Nucleus accumbens (tissue), 56 donors: ENCODE measurements around the gene MLLT6.

Experiments used
- DNase-seq, 56 donors: peaks; one replicate each; lab custom pipeline; 2025; lab: John Stamatoyannopoulos, UW

Gene MLLT6

DNA sequence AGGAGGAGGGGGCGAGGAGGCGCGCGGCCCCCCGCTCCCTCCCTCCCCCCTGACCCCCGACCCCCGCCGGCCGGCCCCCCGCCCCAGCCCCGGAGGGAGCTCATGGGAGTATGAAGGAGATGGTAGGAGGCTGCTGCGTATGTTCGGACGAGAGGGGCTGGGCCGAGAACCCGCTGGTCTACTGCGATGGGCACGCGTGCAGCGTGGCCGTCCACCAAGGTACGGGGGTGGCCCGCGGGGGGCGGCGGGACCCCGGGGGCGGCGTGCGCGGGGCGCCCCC, 390 bp downstream of the MLLT6 start:
- no peak for DNase-seq

DNA sequence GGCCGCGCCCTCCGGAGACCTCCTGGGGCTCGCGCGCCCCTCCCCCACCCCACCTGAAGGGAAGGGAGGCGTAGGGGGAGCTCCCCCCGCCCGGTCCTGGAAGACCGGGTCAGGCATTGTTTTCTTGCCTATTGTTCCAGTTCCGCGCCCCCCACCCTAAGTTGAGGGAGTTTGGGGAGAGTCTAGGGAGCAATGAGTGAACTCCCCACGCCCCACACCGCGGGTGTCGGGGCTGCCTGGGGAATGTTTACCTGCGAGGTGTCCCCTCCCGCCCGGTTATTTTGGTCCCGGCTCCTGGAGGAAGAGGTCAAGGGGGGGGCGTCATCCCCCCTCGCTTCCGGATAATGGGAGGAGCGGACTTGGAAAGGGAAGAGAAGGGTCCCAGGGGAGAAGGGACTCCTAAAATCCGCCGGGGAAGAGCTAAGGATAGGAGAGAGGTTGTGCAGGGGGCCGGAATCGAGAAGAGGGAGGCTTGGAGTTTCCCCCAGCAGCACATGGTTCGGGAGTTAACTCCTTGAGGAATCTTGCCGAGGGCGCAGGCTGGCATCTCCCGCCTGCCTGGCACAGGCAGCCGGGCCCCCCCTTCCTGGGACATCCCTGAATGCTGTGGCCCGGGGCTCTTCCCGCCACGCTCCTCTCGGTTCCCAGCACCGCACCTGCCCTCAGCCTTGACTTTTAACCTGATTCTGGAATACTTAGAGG, 881 bp downstream of the MLLT6 start:
- DNase-seq, result peak in 26 of 56 donors; percentile 17 to 65 (median 32)

DNA sequence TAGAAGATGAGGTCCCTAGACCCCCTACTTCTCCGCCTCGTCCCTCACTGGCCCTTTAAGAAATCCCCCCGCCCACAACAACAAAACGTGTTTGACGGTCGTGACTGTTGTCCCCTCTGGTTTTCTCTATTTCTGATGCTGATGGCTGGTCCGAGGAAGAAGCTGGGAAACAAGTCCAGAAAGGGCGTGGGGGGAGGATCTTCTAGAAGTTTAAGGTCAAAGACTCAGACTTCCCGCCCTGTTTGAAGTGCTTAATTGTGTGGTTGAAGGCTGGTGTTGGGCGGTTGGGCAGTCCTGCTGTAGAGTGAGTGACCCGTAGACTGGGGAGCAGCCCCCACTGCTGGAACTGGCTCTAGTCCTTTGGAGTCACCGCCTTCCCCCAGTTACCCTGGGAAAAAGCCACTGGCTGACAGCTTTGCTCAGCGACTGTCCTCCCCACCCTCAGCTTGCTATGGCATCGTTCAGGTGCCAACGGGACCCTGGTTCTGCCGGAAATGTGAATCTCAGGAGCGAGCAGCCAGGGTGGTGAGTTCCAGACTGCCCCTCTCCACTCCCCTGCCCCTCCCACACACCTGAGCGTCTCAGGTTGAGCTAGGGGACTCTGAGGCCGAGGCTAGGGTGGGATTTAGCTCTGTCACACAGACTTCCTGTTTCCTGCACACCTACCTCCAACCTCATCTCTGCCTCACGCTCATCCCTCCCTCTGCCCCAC, 1.6 kb downstream of the MLLT6 start:
- no peak for DNase-seq

DNA sequence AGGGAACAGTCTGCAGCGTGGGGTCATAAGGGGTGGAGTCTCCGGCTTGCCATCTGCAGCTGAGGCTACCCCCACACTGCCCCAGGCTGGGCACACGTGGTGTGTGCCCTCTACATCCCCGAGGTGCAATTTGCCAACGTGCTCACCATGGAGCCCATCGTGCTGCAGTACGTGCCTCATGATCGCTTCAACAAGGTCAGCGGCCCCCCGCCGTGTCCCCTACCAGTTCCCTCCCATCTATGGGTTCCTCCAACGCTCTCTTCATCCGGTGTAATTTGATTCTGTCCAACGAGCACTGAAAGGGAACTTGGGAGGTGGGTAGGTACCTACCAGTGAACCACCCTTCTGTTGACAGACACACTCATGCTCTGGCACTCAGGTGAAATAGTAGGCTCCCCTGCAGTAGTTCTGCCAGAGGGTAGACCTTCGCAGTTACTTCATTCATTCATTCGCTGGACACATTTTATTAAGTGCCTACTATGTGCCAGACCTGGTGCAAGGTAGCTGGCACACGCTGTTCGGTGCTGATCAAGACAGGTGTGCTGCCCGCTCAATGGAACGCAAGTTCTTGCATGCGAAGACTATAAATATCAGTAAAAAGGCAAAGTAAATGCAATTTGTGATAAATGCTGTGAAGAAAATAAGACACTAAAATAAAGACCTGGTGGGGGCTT, 2.7 kb downstream of the MLLT6 start:
- no peak for DNase-seq

DNA sequence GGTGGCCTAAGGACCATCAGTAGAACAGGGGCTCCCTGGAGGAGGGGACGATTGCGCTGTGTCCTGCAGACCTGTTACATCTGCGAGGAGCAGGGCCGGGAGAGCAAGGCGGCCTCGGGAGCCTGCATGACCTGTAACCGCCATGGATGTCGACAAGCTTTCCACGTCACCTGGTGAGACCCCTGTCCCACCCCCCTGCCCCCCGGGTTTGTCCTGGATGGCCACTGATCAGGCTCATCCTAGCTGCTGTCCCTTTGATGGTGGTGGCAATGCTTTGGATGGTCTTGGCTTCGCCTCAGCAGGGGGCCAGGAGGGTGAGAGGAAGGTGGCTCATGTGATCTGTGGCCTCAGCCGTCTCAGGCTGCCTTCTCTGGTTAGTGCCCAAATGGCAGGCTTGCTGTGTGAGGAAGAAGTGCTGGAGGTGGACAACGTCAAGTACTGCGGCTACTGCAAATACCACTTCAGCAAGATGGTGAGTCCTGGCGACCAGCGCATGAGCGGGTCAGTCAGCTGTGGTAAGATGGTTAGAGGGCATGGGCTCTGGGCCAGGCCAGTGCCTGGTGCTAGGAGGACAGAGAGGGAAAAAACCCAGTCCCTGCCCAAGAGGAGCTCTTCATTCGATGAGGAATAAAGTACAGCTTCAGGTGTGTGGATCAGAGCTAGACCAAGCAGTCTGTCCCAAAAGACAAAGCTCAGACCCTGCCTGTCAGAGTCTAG, 4.2 kb downstream of the MLLT6 start:
- DNase-seq, result no peak

DNA sequence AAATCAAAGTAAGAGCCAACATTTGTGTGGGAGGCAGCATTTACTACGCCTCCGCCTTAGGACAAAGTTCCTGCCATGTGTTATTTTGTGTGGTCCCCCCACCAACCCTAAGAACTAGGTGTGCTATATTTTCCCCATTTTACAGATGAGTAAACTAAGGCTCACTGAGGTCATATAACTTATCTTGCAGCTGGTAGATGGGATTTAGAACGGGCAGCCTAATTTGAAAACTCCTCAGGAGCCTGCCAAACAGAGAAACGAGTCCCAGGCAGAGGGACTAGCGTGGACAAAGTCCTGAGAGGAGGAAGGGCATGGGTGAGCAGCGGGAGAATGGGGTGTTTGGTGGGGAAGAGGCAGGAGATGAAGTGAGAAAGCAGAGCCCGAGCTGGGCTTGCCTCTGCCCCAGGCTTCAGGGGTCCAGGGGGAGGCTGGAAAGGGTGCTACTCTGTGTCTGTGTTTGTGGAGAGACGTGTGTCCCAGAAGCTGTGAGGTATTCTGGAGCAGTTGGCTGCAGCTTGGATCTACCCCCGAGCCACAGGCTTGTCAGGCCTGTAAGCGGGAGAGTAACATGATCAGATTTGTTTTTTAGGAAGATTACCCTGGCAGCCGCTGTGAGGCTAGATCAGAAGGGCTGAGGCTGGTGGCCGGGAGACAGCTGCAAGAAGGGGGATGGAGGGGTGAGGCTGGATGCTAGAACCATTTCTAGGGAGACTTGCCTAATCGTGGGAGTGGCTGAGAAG, 5.0 kb downstream of the MLLT6 start:
- no peak for DNase-seq

DNA sequence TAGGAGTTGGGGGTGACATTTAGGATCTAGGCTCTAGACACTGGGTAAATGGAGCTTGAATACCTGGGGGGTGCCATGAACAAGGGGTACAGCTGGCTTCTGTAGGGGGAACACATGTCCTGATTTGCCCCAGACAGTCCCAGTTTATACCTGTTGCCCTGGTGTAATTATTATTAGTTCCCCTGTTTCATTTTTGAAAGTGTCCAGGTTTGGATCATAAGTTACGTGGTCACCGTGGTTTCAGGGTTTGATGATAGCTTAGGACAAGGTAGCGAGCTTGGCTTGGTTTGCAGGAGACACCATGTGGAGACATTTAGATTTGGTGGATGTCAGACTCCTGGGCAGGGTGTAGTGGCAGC, 5.5 kb downstream of the MLLT6 start:
- no peak for DNase-seq

DNA sequence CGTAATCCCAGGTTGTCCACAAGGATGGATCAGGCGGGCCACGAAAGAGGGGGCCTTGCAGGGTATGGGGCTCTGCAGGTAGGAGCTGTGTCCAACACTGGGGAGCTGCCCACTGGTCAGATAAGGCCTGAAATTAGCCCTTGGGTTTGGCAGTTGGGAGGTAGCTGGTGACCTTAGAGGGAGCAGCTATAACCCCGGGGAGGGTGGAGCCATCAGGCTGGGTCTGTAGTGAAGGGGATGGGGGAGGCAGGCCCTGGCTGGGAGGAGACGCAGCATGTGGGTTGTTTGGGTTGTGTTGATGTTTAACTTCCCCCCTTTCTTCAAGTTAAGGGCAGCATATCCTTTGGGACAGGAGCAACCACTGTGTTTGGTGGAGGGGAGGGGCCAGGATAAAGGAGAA, 5.9 kb downstream of the MLLT6 start:
- DNase-seq, result no peak

DNA sequence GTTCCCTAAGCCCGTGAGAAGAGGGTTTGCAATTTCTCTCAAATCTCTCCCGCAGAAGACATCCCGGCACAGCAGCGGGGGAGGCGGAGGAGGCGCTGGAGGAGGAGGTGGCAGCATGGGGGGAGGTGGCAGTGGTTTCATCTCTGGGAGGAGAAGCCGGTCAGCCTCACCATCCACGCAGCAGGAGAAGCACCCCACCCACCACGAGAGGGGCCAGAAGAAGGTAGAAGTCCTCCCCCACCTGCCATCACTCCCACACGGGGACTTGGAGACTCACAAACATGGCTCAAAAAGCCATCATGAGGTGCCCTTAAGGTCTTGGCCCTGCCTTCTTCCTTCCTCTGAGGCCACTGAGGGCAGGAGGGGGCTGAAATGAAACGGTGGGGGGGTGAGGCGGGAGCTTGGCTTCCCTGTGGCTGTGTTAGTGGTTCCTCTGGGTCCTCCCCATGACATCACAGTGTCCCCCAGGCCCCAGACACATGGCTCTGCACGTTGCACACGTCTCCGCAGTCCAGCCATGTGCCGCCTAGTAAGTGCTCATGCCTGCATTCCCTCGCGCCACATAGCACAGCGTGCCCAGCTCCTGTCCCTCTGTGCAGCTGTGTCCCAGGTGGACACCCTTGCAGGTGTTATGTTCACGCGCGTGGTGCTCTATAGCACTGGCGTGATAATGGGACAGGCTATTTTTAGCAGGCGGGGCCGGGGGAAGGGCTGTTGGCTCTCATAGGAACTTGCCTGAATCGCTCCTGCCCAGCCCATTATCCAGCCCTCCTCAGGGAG, 6.9 kb downstream of the MLLT6 start:
- no peak for DNase-seq

DNA sequence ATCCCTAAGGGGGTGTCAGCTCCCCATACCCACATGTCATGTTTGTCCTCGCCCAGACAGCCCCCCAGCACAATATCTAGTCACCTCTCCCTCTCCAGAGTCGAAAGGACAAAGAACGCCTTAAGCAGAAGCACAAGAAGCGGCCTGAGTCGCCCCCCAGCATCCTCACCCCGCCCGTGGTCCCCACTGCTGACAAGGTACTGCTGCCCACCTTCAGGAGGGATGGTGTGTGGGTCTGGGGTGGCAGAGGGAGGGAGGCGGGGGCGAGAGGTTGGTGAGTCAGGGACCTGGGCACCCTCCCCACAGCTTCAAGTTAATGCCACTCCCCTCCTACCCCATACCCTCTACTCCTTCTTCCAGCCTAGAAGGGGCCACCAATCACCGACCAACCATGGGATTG, 7.5 kb downstream of the MLLT6 start:
- DNase-seq, result no peak

DNA sequence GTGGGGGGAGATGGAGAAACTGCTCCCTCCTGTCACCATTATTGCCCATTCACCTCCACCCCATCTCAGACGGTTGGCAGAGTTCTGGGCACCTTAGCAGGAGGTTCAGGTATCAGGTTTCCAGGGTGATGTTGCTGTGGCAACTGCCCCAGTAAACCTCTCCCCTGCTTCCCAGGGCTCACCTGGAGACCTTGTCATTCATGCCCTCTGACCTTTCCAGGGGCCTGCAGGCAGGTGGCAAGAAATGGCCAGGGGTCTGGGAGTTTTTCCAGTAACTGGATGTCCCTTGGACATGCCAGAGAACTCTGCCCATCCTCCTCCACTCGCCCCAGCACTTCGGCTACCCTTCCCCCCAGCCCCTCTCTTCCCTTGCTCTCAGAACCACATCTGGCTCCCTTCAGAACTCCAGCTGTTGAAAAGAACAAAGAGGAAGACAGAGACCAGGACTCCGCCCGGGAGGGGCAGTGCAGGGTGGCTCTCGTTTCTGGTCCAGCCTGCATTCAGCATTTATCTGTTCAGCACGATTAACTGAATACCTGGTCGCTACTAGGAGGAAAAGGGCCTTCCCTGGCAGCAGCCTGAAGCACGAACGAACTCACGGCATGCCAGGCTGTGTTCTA, 8.5 kb downstream of the MLLT6 start:
- DNase-seq, result no peak

DNA sequence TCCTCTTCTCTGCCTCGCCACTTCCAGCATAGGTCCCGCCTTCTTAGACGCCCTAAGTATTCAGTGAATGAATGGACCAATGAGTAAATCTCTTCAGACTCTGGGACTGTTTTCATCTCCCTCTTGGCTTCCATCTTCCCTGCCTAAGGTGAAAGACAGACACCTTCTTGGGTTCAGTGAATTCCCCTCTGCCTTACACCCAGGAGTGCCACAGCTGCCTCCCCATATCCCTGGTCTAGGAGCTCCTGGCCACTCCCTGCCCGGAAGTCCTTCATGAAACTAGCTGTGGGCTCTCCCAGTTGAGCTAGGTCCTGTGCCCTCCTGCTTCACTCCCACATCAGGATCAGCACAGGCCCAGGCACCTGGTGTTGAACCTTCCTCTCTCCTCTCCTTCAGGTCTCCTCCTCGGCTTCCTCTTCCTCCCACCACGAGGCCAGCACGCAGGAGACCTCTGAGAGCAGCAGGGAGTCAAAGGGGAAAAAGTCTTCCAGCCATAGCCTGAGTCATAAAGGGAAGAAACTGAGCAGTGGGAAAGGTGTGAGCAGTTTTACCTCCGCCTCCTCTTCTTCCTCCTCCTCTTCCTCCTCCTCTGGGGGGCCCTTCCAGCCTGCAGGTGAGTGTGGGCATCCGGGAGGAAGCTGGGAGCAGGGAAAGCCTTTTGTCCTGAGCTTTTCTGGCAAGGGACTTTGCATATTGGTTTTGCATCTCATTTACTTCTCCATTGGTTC, 10.3 kb downstream of the MLLT6 start:
- DNase-seq, result no peak

DNA sequence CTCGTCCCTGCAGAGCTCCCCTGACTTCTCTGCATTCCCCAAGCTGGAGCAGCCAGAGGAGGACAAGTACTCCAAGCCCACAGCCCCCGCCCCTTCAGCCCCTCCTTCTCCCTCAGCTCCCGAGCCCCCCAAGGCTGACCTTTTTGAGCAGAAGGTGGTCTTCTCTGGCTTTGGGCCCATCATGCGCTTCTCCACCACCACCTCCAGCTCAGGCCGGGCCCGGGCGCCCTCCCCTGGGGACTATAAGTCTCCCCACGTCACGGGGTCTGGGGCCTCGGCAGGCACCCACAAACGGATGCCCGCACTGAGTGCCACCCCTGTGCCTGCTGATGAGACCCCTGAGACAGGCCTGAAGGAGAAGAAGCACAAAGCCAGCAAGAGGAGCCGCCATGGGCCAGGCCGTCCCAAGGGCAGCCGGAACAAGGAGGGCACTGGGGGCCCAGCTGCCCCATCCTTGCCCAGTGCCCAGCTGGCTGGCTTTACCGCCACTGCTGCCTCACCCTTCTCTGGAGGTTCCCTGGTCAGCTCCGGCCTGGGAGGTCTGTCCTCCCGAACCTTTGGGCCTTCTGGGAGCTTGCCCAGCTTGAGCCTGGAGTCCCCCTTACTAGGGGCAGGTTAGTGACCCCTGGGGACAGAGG, 11.4 kb downstream of the MLLT6 start:
- no peak for DNase-seq

DNA sequence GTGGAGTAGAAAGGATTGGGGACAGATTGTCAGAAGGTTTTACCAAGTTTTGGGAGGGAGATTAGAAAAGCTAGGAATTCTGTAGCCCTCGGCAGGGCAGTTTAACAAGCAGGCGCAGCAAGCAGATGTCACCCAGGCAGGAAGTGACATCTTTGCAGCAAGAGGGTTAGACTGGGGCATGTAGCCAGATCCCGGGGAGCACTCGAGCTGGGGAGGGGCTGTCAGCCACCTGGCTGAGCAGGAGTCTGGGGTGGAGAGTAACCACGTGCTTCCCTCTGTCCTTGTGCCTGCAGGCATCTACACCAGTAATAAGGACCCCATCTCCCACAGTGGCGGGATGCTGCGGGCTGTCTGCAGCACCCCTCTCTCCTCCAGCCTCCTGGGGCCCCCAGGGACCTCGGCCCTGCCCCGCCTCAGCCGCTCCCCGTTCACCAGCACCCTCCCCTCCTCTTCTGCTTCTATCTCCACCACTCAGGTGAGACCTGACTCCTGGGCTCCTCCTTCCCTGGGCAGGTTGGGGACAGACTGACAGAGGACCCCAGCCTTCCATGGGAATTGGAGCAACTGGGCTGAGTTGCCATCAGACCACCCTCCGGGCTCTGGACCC, 12.2 kb downstream of the MLLT6 start:
- DNase-seq, result no peak

DNA sequence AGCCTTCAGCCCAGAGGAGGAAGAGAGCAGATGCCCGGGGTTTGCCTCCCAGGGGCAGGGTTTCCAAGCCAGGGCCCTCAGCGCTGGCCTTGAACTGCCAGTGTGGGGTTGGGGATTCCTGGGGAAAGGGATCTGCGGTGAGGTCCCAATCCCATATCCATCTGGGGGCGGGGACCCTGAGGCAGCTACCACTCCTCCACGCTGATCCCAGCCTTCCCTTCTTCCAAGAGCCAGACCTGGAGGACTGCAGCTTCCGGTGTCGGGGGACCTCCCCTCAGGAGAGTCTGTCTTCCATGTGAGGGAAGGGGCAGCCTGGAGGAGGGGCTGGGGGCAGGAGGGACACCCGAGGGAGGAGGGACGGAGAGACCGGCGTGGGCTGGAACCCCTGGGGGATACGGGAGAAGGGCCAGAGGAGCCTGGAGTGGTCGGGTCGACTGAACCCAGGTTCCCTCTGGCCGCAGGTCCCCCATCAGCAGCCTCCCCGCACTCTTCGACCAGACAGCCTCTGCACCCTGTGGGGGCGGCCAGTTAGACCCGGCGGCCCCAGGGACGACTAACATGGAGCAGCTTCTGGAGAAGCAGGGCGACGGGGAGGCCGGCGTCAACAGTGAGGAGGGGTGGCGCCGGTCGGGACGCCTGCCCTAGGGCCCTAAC, 14.3 kb downstream of the MLLT6 start:
- DNase-seq, result no peak

DNA sequence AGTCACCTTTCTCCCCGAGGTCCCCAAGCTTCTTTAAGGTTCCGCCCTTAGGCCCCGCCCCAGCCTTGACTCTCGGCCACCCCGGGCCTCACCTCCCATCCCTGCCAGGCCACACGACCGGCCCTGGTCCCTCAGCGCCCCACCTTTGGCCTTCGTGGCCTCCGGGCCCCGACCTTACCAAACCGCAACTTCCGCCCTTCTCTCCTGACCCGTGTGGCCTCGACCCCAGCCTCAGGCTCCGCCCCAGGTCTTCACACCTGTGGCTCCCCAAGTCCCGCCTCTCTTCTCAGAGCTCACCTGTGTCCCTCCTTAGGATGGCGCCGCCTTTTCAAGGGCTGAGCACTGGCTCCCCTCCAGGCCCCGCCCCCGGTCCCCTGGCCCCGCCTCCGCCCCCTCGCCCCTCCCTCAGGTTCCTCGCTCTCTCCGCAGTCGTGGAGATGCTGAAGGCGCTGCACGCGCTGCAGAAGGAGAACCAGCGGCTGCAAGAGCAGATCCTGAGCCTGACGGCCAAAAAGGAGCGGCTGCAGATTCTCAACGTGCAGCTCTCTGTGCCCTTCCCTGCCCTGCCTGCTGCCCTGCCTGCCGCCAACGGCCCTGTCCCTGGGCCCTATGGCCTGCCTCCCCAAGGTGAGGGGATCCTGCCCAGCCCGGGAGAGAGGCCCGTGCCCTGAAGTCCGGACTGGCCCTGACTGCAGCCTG, 15.0 kb downstream of the MLLT6 start:
- no peak for DNase-seq

DNA sequence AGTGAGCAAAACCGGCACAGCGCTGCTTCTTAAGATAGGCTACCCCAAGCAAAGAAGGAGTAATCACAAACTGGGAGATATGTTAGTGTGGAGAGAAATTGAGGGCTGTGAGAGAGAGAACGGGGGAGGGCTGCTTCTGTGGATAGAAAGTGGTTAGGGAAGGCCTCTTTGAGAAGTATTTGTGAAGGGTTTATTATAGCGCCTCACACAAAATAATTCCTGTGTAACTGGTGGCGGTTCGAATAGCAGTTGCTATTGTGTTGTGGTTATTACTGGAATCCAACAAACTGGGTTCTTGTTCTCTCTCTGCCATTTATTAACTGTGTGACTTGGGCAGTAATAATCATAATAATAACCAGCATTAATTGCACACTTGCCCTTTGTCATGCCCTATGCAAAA, 15.9 kb downstream of the MLLT6 start:
- DNase-seq, result no peak
